HG03196 (cell line): ENCODE data around the gene SOX14.

Source experiments
- ATAC-seq: cut with Tn5 transposase; IDR thresholded peaks from one replicate; pipeline ENCODE4 v1.9.1; 2021; ENCODE audit not compliant: unreplicated experiment

SOX14 gene

DNA sequence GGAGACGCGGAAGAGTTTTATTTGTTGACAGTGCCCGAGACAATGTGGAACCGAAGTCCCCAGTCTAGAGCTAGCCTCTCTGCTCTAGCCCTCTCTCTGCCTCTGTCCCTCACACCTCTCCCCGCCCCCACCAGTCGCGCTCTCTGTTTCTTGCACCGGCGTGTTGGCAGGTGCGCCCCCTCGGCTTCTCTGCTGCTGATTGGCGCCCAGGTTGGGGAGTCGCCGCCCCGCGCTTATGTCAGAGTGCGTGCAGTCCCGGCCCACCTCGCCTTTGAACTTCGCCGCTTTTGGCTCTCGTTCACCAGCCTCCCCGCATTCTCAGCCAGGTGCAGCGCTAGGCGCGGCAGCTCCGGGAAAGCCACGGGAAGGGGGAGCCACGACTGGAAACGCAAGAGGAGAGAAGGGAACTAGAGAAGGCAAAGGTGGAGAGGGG is at the start of gene SOX14:
Gene SOX14 (plus strand): TSS at position 315 of the 433 bp plus-strand sequence. CDS start 470 bp downstream, outside the sequence.
- no peak for ATAC-seq

DNA sequence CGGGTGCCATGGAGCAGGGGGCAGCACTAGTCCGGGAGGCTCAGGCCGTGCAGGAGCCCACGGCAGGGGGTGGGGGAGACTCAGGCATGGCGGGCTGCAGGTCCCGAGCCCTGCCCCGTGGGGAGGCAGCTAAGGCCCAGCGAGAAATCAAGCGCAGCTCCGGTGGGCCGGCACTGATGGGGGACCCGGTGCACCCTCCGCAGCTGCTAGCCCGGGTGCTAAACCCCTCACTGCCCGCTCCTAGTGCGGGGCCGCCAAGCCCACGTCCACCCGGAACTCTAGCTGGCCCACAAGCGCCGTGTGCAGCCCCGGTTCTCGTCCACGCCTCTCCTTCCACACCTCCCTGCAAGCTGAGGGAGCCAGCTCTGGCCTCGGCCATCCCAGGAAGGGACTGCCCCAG is 49.6 kb upstream of the SOX14 start:
- no peak for ATAC-seq

DNA sequence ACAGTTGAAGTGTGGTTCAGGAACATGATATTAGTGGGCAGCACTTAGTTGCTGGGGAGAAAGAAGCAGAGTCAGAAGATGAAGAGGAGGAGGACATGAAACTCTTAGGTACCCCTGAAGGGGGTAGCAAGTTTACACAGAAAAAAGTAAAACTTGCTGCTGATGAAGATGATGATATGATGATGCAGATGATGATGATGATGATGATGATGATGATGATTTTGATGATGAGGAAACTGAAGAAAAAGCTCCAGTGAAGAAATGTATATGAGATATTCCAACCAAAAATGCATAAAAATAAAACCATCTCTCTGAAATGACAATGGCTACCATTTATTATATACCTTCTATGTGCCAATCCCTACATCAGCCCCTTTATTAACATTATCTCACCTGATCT is 39.9 kb upstream of the SOX14 start:
- no peak for ATAC-seq

DNA sequence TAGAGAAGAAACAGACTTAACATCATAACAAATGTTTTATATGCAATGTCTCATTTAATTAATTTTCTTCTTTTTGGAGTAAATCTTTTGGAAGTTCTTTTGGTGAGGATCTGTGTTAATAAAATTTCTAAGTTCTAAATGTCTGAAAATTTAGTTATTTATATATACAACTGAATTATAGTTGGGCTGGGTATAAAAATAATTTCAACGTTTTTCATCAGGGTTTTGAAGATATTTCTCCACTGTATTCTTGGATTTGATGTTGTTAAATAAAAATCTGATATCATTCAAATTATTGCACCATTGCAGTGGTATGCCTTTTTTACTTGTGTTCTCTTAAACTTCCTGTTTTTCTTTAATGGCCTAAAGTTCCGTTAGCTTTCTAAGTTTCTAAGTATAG is 26.9 kb upstream of the SOX14 start:
- ATAC-seq = no peak

DNA sequence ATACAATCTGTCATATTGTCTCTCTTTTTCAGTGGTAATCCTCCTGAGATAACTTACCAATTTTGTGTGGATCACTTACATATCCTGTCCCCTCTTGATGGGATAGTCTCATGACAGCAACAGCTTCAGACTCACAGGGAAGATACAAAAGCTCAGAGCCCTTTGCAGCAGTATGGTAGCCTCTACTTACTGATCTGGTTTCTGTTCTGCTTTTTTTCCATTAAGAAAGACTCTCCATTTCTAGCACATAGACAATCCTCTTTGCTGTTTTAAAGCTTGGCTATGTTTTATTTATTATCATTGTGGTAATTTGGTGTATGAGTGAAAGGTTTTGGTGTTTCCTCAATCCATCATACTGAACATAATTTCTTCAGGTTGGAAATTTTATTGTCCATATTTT is 25.4 kb upstream of the SOX14 start:
- ATAC-seq = no peak

DNA sequence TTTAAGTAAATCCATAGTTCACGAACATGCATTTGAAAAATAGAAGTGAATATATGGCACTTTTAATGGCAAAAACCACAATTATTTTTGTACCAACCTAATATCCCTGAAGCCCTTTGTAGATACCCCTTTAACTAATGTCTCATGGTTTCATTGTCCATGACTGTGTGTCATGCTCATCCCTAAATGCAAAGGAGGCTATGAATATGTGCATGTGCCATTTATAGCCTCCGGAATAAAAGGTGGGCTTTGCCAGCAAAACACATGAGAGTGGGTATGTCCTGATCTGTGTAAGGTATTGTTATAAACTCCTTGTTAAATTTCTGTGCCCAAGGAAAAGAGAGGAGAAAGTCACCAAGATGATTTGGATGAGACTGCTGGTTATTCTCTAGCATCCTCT is 20.5 kb upstream of the SOX14 start:
- no peak for ATAC-seq

DNA sequence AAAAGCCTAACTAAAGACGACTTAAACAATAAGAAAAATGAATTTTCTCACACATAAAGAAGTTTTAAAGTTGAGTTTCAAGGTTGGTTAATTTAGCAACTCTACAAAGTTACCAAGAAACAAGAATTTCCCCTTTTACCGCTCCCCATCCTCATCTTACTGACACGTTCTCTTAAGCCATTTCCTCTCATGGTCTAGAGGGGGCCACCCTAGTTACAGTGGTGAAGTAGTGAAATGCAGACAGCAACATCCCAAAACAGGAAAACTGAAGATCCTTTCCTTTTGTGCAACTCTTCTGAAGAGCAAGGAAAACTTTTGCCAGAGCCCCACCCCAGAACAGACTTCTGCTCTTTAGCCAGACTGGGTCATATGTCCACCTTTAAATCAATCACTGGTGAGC is 17.3 kb upstream of the SOX14 start:
- ATAC-seq = no peak

DNA sequence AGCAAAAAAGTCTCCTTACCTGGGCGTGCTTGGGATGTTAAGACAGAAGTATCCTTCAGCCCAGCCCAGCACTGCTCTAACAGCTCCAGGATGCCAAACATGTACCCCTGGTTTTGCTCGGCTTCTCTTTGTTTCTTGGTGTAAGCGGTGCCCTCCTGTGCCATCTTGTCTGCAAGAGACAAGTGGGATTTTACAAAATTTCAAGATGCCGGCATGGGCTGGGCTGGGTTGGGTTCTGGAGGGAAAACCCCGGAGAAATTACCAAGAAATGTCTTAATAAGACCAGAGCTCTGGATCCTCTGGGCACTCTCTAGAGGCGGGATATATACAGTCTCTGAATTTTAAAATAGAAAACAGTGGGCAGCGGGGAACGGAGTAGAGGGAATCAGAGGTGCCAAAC is 4.6 kb upstream of the SOX14 start:
- no peak for ATAC-seq

DNA sequence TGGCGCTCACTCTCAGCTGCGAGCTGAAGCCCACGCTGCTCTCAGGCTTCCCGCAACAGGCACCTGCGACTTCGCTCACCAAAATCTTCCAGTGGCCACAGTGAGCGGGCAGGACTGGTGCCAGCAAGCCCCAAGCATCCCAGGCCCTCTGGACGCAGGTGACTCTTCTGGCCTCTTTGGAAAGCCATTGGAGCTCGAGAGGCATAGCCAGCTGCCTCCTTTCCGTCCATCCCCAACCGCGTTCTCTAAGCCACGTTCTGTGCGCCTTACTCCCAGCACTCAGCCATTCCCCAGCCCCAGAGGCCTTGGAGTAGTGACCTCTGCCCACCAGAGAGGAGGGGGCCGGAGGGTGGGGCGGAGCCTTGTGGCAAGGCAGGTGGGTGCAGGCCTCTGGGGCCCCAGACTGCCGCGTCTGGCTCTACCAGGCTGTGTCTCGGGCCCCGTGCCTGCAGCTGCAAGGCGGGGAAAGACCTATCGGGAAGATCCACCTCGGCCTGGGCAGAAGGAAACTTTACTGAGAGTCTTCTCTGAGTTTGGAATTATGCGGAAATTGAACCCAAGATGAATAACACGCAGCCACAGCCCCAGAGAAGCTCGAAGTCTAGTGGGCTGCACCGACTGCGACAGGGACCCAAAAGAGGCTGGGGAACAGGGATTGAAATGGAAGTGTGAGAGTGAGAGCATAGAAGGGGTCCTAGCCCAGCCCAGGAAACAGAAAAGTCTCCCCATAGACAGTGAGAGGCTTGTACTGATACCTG is 3.6 kb upstream of the SOX14 start:
- no peak for ATAC-seq

DNA sequence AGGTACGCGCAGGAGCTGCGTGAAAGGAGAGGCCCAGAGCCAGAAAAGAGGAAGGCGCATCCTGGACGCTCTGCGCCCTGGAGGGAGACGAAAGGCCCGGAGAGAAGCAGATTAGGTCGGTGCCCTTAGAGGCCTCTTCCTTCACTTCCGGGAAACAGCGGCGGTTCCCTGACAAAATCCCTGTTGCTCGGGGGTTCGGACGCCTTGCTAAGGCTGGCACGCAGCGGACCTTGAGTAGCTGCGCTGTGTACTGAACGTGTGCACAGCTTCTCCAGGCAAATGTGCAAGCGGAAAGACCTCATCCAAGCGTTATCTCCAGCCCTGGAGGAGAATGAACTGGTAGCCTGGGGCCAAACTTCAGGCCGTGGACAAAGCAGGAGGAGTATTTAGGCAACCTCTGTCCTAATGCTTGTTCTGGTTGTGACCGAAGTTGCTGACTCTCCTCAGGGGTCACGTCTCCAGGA is 3.0 kb upstream of the SOX14 start:
- ATAC-seq = no peak

DNA sequence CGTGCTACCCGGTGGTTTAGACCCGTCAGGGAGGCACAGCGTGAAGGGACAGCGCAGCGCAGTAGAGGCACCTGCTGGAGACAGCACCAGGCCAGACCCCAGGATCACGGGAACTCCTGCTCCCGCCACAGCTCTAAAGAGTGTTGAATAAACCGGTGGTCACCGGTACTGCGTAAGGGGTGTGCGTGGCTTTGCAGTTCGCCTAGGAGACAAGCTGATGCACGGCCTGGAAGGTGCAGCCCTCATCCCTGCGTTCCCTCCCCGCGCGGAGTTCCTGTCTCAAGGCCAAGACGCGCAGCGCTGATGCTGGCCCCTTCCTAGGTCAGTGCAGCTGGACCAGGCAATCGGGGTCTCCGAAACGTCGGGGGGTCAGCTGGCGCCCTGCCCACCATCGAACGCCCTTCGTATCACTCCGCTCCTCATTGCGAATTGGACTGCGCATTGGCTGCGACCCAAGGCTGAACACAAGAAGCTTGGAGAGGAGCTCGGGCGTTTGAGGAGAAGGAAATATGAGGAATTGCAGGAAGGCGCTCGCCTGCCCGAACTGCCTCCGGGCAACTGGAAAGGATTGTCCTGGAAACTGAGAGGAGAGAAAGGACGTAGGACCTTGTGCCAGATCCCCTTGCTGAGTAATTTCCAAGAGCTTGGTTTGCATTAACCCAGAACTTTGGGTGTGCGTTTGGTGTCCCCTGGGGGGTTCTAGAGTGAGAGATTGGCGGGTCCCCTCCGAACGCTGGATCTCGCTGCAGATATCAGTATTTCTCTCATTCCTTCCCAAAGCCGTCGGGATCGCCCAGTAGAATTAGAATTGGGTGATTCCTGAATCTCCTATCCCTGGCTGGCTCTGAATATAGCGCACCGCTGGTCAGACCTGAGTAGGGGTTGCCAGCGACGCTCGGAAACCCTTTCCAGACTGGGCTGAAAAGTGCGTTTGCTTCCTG is 2.3 kb upstream of the SOX14 start:
- ATAC-seq = no peak

DNA sequence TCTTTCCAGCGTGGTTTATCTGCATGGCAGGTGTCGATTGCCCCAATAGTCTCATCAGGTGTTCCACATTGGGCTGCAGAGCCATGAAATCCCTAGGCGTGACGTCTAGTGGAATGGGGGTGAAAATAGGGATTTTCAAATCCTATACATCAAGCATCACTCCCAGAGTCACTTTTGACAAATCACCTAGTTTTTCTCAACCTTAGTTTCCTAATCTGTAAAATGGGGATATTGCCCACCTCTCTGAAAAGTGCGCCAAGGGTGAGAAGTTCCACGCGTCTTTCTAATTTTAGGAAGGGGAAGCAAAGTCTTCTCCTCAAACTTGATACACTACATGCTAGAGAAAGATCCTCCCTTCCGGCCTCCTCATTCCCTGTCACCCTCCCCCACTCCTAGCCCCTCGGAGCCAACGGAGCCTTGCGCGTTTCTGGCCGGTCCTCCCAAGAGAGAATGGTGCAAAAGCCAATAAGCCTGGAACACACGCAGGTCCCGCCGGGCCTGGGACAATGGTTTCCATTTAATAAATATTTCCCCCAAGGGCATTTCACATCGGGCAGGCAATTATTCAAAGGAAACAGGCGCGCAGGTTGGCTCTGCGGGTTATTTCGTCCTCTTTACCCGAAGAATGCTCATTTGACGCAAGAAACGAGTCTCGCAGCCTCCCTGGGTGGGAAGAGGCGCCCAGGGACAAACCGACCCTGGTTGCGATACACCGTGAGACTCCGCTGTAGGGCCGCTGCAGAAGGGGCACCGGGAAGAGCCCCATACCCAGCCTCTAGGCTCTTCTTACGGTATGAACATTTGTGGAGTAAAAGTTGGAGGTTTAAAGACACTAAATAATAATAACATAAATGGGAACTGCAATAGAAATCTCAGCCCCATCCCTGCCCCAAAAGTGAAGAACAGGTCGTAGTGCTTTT is 1.2 kb upstream of the SOX14 start:
- no peak for ATAC-seq

DNA sequence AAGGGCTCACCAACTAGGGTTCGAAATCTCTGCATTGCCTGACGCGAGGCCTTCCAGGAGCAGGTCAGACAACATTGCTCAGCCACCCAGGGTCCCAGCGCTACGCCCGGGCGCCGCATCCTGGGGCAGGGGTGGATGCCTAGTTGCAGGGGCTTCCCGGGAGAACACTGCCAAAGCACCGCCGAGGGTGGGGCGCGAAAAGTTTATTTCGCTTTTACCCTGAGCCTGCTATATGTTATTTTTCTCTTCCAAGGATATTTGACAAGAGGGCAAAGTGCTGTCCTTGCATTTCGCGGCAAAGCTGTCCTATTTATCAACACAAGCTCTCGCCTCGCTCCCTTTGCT is 549 bp upstream of the SOX14 start:
- ATAC-seq = no peak

DNA sequence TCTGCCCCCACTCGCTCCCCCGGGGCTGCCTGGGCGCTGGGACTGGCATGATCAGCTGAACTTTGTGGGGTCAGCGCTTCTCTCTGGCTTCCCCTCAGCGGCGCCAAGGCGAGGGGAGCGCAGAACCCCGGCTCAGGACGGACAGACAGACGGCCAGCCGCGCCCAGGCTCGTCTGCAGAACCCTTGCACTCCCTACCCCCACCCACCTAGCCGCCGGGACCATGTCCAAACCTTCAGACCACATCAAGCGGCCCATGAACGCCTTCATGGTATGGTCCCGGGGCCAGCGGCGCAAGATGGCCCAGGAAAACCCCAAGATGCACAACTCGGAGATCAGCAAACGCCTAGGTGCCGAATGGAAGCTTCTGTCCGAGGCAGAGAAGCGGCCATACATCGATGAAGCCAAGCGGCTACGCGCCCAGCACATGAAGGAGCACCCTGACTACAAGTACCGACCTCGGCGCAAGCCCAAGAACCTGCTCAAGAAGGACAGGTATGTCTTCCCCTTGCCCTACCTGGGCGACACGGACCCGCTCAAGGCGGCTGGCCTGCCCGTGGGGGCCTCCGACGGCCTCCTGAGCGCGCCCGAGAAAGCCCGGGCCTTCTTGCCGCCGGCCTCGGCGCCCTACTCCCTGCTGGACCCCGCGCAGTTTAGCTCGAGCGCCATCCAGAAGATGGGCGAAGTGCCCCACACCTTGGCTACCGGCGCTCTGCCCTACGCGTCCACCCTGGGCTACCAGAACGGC is 621 bp downstream of the SOX14 start:
- no peak for ATAC-seq

DNA sequence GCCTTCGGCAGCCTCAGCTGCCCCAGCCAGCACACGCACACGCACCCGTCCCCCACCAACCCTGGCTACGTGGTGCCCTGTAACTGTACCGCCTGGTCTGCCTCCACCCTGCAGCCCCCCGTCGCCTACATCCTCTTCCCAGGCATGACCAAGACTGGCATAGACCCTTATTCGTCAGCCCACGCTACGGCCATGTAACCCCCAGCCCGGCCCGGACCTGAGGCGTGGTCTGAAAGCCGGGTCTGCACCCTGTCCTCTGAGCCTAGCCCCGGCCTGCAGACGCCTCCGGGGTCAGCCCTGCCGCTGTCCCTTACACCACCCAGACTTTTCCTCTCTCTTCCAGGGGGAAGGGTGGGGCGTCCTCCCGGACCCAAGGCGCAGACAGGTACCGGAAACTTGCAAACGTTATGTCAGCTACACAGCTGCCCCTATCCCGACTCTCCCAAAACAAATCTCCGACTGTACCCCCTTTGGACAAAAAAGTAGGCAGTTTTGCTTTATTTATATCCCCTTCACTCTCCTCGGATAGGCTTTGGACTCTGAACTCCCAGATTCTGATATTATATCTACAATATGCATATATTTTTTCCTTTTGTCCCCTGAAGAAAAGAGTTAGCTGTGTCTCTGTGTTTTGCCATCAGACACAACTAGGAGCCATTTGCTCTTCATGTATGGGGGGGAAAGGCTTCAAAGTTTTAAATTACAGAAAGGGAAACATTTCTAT is 1.4 kb downstream of the SOX14 start:
- no peak for ATAC-seq

DNA sequence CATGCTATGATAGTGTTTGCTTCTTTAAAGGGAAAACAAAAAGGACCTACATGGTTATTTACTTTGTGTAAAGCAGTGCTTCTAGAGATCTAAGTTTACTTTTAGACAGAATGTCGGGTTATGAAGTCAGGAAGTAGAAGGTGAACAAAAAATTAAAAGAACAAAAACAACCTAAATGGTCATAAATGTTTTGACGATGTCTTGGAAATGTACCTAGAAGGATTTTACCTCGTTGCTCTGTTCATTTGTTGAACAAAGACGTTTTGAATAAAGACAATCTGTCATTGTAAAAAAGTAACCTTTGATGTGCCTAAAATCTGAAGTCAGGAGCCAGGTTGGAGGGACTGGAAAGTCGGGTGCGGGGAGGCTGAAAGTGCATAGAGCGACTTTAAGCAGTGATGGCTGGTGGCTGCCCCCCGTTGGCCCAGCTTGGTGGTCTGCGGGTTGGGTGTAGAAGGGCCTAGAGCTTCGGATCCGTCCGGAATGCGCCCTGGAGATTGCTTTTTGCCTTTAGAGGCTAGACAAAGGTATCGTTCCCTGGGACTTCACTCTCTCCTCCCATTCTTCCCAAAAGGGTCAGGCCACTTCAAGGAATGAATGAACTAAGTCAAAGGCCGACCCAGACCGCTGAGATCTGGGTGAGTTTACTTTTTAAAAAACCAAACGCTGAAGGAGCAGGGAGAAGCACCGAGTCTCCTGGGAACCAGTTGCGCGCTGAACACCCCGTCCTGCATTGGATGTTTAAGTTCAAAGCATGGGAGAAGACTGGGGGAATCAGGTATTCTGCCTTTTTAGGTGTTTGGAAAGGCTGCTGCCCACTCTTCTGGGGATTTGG is 2.1 kb downstream of the SOX14 start:
- ATAC-seq = no peak

DNA sequence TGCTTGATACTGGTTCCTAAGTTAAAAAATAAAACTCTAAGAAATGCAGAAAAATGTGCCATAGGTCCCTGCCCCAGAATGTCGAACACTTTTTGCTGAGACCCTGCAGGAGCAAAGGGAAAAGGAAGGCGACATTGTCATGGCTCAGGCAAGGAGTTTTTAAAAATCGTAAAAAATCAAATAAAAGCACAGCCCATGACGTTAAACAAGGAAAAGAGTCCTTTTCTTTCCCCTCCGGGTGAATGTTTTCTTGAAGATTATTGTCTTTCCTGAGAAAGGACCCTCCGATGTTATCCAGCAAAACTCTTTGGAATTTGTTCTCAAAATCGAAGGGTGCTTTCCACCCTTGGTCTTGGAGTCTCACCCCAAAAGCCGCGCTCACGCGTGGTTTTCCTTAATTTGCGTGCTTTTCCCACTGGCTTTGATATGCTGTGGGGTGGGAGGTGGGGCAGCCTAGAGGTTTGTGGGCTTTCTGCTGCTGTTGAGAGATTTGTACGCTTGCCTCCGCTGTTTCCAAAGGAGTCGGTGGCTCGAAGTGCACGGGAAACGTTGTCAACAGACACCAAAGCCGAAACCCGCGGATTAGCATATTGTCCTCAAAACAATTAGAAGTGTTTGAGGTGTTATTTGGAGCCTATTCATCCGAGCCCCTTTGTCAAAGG is 2.9 kb downstream of the SOX14 start:
- ATAC-seq = no peak
